Measurements from ENCODE around the gene TRABD2B.

TRABD2B gene

GRCh38 chr1:47818682-47819573 is 178.3 kb downstream of the TRABD2B start:
- no peak for DNase-seq

- no peak for DNase-seq
Measured at GRCh38 chr1:47817861-47818260, 179.3 kb downstream of the TRABD2B start.

GRCh38 chr1:47816325-47817071 is 180.7 kb downstream of the TRABD2B start:
- no peak for DNase-seq

- no peak for DNase-seq
Measured at GRCh38 chr1:47814612-47815395, 182.4 kb downstream of the TRABD2B start.

- DNase-seq, result no peak
Measured at GRCh38 chr1:47813970-47814369, 183.2 kb downstream of the TRABD2B start.

DNA sequence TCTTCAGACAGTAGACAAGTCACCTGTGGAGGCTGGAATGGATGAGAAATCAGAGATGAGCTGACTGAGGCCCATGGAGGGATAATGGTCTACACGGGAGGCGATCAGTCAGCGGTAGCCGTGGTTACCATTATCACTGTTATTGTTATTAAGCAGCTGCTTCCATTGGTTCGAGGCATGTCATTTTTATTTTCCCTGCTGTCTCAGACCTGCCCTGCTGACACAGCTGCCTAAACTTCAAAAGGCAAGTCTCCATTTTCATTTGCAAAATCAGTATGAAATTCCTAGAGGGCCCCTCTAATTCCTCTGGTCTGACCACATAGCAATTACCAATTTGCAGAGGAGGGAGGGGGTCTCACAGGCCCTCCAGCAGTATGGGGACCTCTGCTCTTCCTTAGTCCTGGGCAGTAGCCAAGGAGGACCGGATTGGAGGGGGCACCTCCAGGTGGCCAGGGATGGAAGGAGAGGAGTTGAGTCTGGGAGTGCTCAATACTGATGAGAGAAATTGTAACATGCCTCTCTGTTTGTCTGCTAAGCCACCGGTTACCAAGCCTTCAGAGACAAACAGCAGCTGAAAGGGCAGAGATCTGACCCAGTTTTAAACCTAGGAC is 184.2 kb downstream of the TRABD2B start:
- DNase-seq, result no peak

- DNase-seq, result no peak
Measured at GRCh38 chr1:47810964-47811682, 186.1 kb downstream of the TRABD2B start.

GRCh38 chr1:47809301-47810084 is 187.7 kb downstream of the TRABD2B start:
- no peak for DNase-seq

GRCh38 chr1:47808612-47809011 is 188.6 kb downstream of the TRABD2B start:
- no peak for DNase-seq

- no peak for DNase-seq
Measured at GRCh38 chr1:47805921-47806361, 191.2 kb downstream of the TRABD2B start.

GRCh38 chr1:47805018-47805417 is 192.2 kb downstream of the TRABD2B start:
- no peak for DNase-seq

- no peak for DNase-seq
Measured at GRCh38 chr1:47803815-47804501, 193.2 kb downstream of the TRABD2B start.

DNA sequence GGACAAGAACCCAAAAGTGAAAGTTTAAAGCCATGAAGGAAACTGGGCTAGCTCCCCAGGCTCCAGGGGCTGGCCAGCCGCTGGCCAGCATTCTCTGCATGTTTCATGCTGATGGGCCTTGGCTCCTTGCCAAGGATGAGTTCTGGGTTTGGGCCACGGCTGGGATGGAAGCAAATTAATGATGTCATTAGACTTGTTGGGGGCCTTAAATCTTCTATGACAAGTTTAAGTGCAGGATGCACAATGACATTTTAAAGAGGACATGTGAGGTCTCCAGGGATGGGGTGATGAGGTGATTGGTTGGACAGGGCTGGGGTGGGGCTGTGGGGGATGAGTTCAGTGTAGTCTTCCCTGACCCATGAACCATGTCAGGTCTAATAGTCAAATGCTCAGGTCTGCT is 199.6 kb downstream of the TRABD2B start:
- no peak for DNase-seq

DNA sequence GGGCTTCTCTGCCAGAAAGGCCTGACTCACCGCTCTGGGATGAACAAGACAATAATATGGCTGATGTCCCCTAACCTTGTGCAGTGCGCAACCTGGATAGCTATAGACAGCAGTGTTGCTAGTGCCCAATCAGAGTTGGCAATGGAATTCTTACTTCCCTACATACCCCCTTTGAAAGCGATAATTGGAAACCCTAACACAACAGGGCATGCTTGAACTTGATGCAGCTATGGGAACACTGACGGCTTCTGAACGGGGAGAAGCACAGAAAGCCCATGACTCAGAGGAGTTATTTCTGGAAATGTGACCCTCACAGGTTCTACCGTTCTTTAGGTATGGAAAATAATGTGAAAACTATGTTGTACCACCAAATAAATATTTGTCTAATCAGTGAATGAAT is 200.6 kb downstream of the TRABD2B start:
- no peak for DNase-seq

GRCh38 chr1:47795102-47795501 is 202.1 kb downstream of the TRABD2B start:
- no peak for DNase-seq

DNA sequence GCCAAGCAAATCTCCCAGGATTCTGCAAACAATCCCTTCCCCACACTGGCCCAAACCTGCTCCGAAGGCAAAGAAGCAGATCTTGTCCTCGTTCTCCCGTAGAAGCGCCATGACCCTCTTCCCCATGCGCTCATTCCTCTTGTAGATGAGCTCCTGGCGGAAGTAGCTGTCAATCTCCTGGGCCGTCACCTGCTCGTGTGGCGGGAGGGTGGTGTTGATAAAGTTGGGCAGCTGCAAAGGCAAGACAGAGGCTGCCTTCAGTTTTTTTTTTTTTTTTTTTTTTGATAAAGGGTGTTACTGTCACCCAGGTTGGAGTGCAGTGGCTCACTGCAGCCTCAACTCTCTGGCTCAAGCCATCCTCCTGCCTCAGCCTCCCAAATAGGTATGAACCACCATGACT is 202.7 kb downstream of the TRABD2B start:
- DNase-seq, result no peak

DNA sequence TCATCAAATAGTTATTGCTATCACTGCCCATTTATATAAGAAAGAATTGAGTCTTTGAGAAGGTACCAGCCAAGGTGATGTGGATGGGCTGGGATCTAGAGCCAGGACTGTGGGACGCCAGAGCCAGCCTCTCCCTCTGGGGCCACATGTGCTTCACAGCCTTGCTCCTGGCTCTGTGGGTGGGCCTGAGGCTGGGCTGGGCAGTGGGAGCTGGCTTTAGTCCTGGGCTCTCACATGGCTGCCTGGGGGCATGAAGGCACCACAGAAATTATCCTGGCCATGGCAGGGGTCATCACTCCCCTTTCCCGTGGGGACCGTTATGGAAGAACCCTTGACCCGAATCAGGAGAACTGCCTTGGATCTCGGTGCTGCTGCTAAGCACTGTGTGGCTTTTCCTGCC is 203.1 kb downstream of the TRABD2B start:
- DNase-seq, result no peak

DNA sequence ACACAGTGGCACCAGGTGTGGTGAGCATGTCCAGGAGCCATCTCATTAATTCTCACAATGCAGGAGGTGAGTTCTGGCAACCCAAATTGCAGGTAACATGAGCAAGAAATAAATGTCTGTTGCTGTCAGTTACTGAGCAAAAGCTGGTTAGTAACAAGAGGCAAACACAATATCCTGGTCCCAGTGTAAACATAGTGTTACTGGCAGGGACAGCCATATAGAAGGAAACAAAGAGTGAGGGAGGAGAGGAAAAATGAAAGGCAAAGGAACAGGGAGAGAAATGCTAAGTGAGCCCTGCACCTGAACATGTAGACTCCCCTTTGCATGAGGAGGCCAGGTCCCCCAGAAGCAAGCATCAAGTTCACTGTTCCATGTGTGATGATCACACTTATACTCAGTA is 203.6 kb downstream of the TRABD2B start:
- no peak for DNase-seq

- no peak for DNase-seq
Measured at GRCh38 chr1:47792779-47793178, 204.4 kb downstream of the TRABD2B start.

- no peak for DNase-seq
Measured at GRCh38 chr1:47791879-47792608, 205.1 kb downstream of the TRABD2B start.
